ENCODE data around the gene DPH1. TPM values are rescaled to one million over a fixed set of nuclear protein-coding genes. Genes with fewer than 3 reads are reported as not detected.

DPH1 gene
- total RNA-seq, 2 donors from 2014 or later: 31.1 to 48.3 TPM

- Histone ChIP-seq H3K27ac (ENCODE audit: low read depth, low read length) (no peak overlapping the region), H3K4me3 (ENCODE audit: low read length) (no peak overlapping the region), H3K9ac (ENCODE audit: extremely low read depth, low read length, poor library complexity, severe bottlenecking) (no peak overlapping the region), H3K36me3 (ENCODE audit: control insufficient read depth, insufficient read depth, low read length) (no peaks in the 10 kb centered on the region), H3K4me1 (ENCODE audit: control insufficient read depth, insufficient read depth, low read length) (peaks cover 29% of the 10 kb centered on the region), H3K27me3 (ENCODE audit: control insufficient read depth, insufficient read depth, low read length, poor library complexity, severe bottlenecking) (no peaks in the 10 kb centered on the region), H3K9me3 (ENCODE audit: control insufficient read depth, low read length) (no peaks in the 10 kb centered on the region)
- peaks cover 11% of the 10 kb centered on the region for H3K27me3 Mint-ChIP-seq (ENCODE audit: insufficient read depth)
- peak overlapping the region; percentile 83 for H3K27ac Mint-ChIP-seq
- 91 to 100% methylated on average over 1 to 4 of the region's 4 CpGs for WGBS, 2 experiments (ENCODE audit: insufficient coverage in 1 of 2, insufficient read length in 1 of 2)
- H3K4me3 Mint-ChIP-seq: no peak overlapping the region
- H3K9me3 Mint-ChIP-seq: no peaks in the 10 kb centered on the region
- TF ChIP-seq CTCF (conservative IDR thresholded peaks at IDR 0.05): no peak
- no peak for DNase-seq
- H3K36me3 Mint-ChIP-seq (ENCODE audit: low read depth): peaks cover 2% of the 10 kb centered on the region
- peaks cover 38% of the 10 kb centered on the region for H3K4me1 Mint-ChIP-seq
Measured at GRCh38 chr17:1985093-1985492, 44.9 kb upstream of the DPH1 start.

GRCh38 chr17:1985686-1986085 is 44.3 kb upstream of the DPH1 start:
- Histone ChIP-seq H3K27me3 (ENCODE audit: control insufficient read depth, insufficient read depth, low read length, poor library complexity, severe bottlenecking) (no peaks in the 10 kb centered on the region), H3K4me1 (ENCODE audit: control insufficient read depth, insufficient read depth, low read length) (peaks cover 29% of the 10 kb centered on the region), H3K9ac (ENCODE audit: extremely low read depth, low read length, poor library complexity, severe bottlenecking) (no peak overlapping the region), H3K36me3 (ENCODE audit: control insufficient read depth, insufficient read depth, low read length) (no peaks in the 10 kb centered on the region), H3K9me3 (ENCODE audit: control insufficient read depth, low read length) (no peaks in the 10 kb centered on the region), H3K27ac (ENCODE audit: low read depth, low read length) (no peak overlapping the region), H3K4me3 (ENCODE audit: low read length) (peak overlapping the region; percentile 54)
- Mint-ChIP-seq H3K4me1 (peaks cover 38% of the 10 kb centered on the region), H3K27ac (peak overlapping the region; percentile 83), H3K9me3 (no peaks in the 10 kb centered on the region), H3K27me3 (ENCODE audit: insufficient read depth) (peaks cover 11% of the 10 kb centered on the region), H3K4me3 (no peak overlapping the region), H3K36me3 (ENCODE audit: low read depth) (peaks cover 2% of the 10 kb centered on the region)
- 62 to 65% methylated on average over 4 of the region's 4 CpGs for WGBS, 2 experiments (ENCODE audit: insufficient coverage in 1 of 2, insufficient read length in 1 of 2)
- no peak for TF ChIP-seq CTCF (conservative IDR thresholded peaks at IDR 0.05)
- peak; percentile 97 for DNase-seq

- DNase-seq: no peak
- WGBS, 2 experiments (ENCODE audit: insufficient coverage in 1 of 2, insufficient read length in 1 of 2): 87 to 93% methylated on average over 12 to 18 of the region's 18 CpGs
Measured at GRCh38 chr17:1986783-1987451, 43.0 kb upstream of the DPH1 start.

More at GRCh38 chr17:1986783-1987451, 43.0 kb upstream of the DPH1 start:
- Histone ChIP-seq H3K9me3 (ENCODE audit: control insufficient read depth, low read length) (no peaks in the 10 kb centered on the region), H3K27ac (ENCODE audit: low read depth, low read length) (no peak overlapping the region), H3K9ac (ENCODE audit: extremely low read depth, low read length, poor library complexity, severe bottlenecking) (no peak overlapping the region), H3K4me3 (ENCODE audit: low read length) (no peak overlapping the region), H3K4me1 (ENCODE audit: control insufficient read depth, insufficient read depth, low read length) (peaks cover 29% of the 10 kb centered on the region), H3K36me3 (ENCODE audit: control insufficient read depth, insufficient read depth, low read length) (no peaks in the 10 kb centered on the region), H3K27me3 (ENCODE audit: control insufficient read depth, insufficient read depth, low read length, poor library complexity, severe bottlenecking) (no peaks in the 10 kb centered on the region)
- Mint-ChIP-seq H3K4me3 (no peak overlapping the region), H3K27ac (no peak overlapping the region), H3K9me3 (no peaks in the 10 kb centered on the region), H3K27me3 (ENCODE audit: insufficient read depth) (peaks cover 15% of the 10 kb centered on the region), H3K4me1 (peaks cover 42% of the 10 kb centered on the region), H3K36me3 (ENCODE audit: low read depth) (peaks cover 2% of the 10 kb centered on the region)
- TF ChIP-seq CTCF (conservative IDR thresholded peaks at IDR 0.05): no peak

All from endodermal cell (in vitro differentiated cells).